Smooth muscle cell (in vitro differentiated cells): ENCODE data around the gene MVD. TPM values are rescaled to one million over a fixed set of nuclear protein-coding genes. Genes with fewer than 3 reads are reported as not detected.

ENCODE experiments used
- DNase-seq: peaks from one replicate; lab custom pipeline; 2025; ENCODE audit not compliant: unreplicated experiment; lab: John Stamatoyannopoulos, UW
- H2AFZ ChIP-seq: fragments of 200-600 bp; sonication (generic); 2 replicates; pipeline ENCODE4 v1.6.0; 2016; ENCODE audit warnings: antibody characterized with exemption, low read depth, mild to moderate bottlenecking
- H3F3A ChIP-seq: fragments of 200-600 bp; sonication (generic); 2 replicates; pipeline ENCODE4 v1.6.0; 2017; ENCODE audit warnings: antibody characterized with exemption, low read depth
- H3K27ac ChIP-seq: fragments of 200-600 bp; sonication (generic); 2 replicates; pipeline ENCODE4 v1.5.1; 2016; ENCODE audit warnings: low read depth, mild to moderate bottlenecking
- H3K27me3 ChIP-seq: fragments of 200-600 bp; sonication (generic); 2 replicates; pipeline ENCODE4 v1.6.1; 2016; ENCODE audit warnings: low read depth, mild to moderate bottlenecking
- H3K36me3 ChIP-seq: fragments of 200-600 bp; sonication (generic); 2 replicates; pipeline ENCODE4 v1.5.1; 2016; ENCODE audit warnings: low read depth
- H3K4me1 ChIP-seq: fragments of 200-600 bp; sonication (generic); 2 replicates; pipeline ENCODE4 v1.5.1; 2016; ENCODE audit warnings: low read depth
- H3K4me2 ChIP-seq: fragments of 200-600 bp; sonication (generic); 2 replicates; pipeline ENCODE4 v1.6.0; 2016; ENCODE audit warnings: mild to moderate bottlenecking
- H3K4me3 ChIP-seq: fragments of 200-600 bp; sonication (generic); 2 replicates; pipeline ENCODE4 v1.5.1; 2016; ENCODE audit warnings: mild to moderate bottlenecking
- H3K79me2 ChIP-seq: fragments of 200-600 bp; sonication (generic); 2 replicates; pipeline ENCODE4 v1.6.0; 2016; ENCODE audit warnings: low read depth, mild to moderate bottlenecking
- H3K9ac ChIP-seq: fragments of 200-600 bp; sonication (generic); 2 replicates; pipeline ENCODE4 v1.6.0; 2016; ENCODE audit warnings: low read depth
- H3K9me3 ChIP-seq: fragments of 200-600 bp; sonication (generic); replicated peaks from 2 replicates; pipeline ENCODE4 v1.5.1; 2016; ENCODE audit warnings: low read depth
- H4K20me1 ChIP-seq: fragments of 200-600 bp; sonication (generic); 2 replicates; pipeline ENCODE4 v1.6.0; 2016; ENCODE audit warnings: low read depth
- WGBS: methylation state at CpG from one replicate; pipeline ENCODE4 v1.1.7; 2016; ENCODE audit warnings: low lambda C conversion rate; 5-methylcytosine and 5-hydroxymethylcytosine counted together
- polyA plus RNA-seq: library from polyadenylated mRNA; unstranded; fragments of >200 nt; fragmentation: Nextera tagmentation; extraction: Ambion mirVana; gene quantifications from 2 replicates; pipeline ENCODE4 v1.2.1, GENCODE V29; 2016
- total RNA-seq: library from RNA; depleted of rRNA; stranded (reverse); fragments of >200 nt; gene quantifications from 2 replicates; pipeline ENCODE4 v1.2.3, GENCODE V29; 2014
- TF ChIP-seq, protein P1 (sequence below): fragments of 200-600 bp; sonication (generic); IDR thresholded peaks from 2 replicates; pipeline ENCODE4 v1.5.1; 2017; ENCODE audit warnings: borderline replicate concordance, mild to moderate bottlenecking, antibody characterized with exemption; ENCODE audit not compliant: insufficient read depth, poor library complexity, severe bottlenecking

Gene MVD
- total and polyA plus RNA-seq, 2 experiments from 2014 or later = 46.1 to 113 TPM

GRCh38 chr16:88684569-88685155, 21.8 kb upstream of the MVD start:
- no peak overlapping the region for H3K4me3 ChIP-seq
- peaks cover 33% of the 10 kb centered on the region for H3K27me3 ChIP-seq
- no peak overlapping the region for H3K9ac ChIP-seq
- H3K9me3 ChIP-seq = no peaks in the 10 kb centered on the region
- peaks cover 14% of the 10 kb centered on the region for H3K4me1 ChIP-seq
- no peak overlapping the region for H3K27ac ChIP-seq
- no peak for DNase-seq
- no peak overlapping the region for H3K4me2 ChIP-seq
- no peaks in the 10 kb centered on the region for H4K20me1 ChIP-seq
- TF ChIP-seq, protein P1, sequence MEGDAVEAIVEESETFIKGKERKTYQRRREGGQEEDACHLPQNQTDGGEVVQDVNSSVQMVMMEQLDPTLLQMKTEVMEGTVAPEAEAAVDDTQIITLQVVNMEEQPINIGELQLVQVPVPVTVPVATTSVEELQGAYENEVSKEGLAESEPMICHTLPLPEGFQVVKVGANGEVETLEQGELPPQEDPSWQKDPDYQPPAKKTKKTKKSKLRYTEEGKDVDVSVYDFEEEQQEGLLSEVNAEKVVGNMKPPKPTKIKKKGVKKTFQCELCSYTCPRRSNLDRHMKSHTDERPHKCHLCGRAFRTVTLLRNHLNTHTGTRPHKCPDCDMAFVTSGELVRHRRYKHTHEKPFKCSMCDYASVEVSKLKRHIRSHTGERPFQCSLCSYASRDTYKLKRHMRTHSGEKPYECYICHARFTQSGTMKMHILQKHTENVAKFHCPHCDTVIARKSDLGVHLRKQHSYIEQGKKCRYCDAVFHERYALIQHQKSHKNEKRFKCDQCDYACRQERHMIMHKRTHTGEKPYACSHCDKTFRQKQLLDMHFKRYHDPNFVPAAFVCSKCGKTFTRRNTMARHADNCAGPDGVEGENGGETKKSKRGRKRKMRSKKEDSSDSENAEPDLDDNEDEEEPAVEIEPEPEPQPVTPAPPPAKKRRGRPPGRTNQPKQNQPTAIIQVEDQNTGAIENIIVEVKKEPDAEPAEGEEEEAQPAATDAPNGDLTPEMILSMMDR = no peak
- WGBS = 86% methylated on average over 15 of the region's 15 CpGs
- H3K79me2 ChIP-seq = no peaks in the 10 kb centered on the region
- no peak overlapping the region for H2AFZ ChIP-seq
- H3F3A ChIP-seq = no peaks in the 10 kb centered on the region
- H3K36me3 ChIP-seq = no peaks in the 10 kb centered on the region

GRCh38 chr16:88681709-88682451, 19.0 kb upstream of the MVD start:
- no peaks in the 10 kb centered on the region for H3F3A ChIP-seq
- no peaks in the 10 kb centered on the region for H3K79me2 ChIP-seq
- H3K4me1 ChIP-seq = peaks cover 9% of the 10 kb centered on the region
- H3K4me2 ChIP-seq = no peak overlapping the region
- H3K4me3 ChIP-seq = no peak overlapping the region
- 81% methylated on average over 21 of the region's 21 CpGs for WGBS
- DNase-seq = no peak
- H3K9ac ChIP-seq = no peak overlapping the region
- H3K27ac ChIP-seq = no peak overlapping the region
- TF ChIP-seq, protein P1 = no peak
- H4K20me1 ChIP-seq = no peaks in the 10 kb centered on the region
- no peaks in the 10 kb centered on the region for H3K36me3 ChIP-seq
- H2AFZ ChIP-seq = no peak overlapping the region
- peaks cover 27% of the 10 kb centered on the region for H3K27me3 ChIP-seq
- H3K9me3 ChIP-seq = no peaks in the 10 kb centered on the region

GRCh38 chr16:88681084-88681680, 18.3 kb upstream of the MVD start:
- 82% methylated on average over 29 of the region's 31 CpGs for WGBS
- no peak overlapping the region for H3K27ac ChIP-seq

More at GRCh38 chr16:88681084-88681680, 18.3 kb upstream of the MVD start:
- Histone ChIP-seq H3K4me1 (peaks cover 9% of the 10 kb centered on the region), H3K79me2 (no peaks in the 10 kb centered on the region), H3K36me3 (no peaks in the 10 kb centered on the region), H4K20me1 (no peaks in the 10 kb centered on the region), H3K4me2 (no peak overlapping the region), H2AFZ (no peak overlapping the region), H3K27me3 (peaks cover 26% of the 10 kb centered on the region), H3K9ac (no peak overlapping the region), H3K9me3 (no peaks in the 10 kb centered on the region), H3F3A (no peaks in the 10 kb centered on the region), H3K4me3 (no peak overlapping the region)
- TF ChIP-seq, protein P1 = no peak
- no peak for DNase-seq
